Suppressor macrophage (primary cell): Measurements from ENCODE around the gene SUPT20HL2.
"Not testable (repeated sequence)": the region's sequence is repeated elsewhere in the genome, so short reads cannot be mapped to it uniquely, and the experiment has no call there.

Experiments used
- DNase-seq, 4 experiments: peaks; one replicate each; pipeline ENCODE4 v3.0.0-alpha.2; 2020 to 2022

The SUPT20HL2 gene

DNA sequence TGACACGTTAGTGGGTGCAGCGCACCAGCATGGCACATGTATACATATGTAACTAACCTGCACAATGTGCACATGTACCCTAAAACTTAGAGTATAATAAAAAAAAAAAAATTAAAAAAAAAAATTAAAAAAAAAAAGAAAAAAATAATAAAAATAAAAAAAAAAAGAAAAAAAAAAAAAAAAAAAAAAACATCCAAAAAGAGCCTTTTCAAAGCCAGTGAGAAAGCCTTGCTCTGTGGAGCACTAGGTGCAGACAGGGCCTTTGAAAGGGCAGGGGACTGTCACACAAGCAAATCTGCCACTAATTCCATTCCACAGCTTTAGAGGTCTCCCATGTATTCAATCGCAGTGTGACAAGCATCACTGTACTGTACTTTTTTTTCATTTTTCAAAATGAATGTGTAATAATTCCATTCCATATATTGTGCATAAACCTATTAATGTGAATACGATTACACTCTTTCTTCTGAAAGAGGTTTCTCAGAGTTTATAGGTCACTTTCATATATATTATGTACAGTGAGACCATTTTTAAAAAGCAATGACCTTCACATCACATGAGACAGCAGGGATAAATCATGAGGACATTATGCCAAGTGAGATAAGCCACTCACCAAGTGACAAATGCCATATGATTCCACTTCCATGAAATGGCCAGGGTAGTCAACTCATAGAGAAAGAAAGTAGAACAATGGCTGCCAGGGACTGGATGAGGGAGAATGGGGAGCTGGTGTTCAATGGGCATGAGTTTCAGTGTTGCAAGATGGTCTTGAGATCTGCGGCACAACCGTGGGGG, 4.1 kb downstream of the SUPT20HL2 start:
- peak in 1 of 4 experiments; percentile 4 for DNase-seq

DNA sequence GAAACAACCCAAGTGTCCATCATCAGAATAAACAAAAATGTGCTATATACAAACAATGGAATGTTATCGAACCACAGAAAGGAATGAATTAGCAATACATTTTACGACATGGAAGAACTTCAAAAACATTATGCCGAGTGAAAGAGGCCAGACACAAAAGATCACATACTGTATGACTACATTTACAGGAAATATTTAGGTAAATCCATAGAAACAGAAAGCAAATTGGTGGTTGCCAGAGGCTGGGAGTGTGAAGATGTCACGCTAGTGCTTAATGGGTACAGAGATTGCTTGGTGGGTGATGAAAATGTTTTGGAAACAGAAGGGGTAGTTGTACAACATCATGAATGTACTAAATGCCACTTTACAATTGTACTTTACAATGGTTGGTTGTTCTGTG, 5.1 kb downstream of the SUPT20HL2 start:
- not testable (repeated sequence) for DNase-seq

DNA sequence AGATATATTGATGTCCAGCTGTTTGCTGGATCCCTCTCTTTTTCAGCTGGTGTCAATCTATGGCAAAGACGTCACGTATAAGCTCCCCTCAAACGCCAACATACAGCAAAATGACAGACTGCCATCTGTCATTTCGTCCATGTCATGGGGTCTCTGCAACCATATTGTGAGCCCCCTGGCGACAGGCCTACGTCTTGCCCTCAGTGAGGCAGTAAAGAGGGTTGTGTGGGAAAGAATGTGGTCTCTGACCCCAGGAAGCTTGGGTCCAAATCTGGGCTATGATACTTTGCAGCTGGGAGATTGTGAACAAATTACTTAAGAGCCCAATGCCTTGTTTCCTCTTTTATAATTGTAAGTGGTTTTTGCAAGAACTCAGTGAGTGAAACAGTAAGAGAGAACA, 7.4 kb downstream of the SUPT20HL2 start:
- DNase-seq = no peak

DNA sequence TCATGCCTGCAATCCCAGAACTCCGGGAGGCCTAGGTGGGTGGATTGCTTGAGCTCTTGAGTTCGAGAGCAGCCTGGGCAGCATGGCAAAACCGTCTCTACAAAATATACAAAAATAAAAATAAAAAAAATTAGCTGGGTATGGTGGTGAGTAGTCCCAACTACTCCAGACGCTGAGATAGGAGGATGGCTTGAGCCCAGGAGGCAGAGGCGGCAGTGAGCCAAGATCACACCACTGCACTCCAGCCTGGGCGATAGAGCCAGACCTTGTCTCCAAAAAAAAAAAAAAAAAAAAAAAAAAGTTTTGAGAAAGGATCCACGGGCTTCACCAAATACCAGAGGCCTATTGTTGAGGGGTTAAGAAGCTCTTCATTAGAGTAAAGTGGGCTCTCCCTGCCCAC, 8.0 kb downstream of the SUPT20HL2 start:
- no peak for DNase-seq

DNA sequence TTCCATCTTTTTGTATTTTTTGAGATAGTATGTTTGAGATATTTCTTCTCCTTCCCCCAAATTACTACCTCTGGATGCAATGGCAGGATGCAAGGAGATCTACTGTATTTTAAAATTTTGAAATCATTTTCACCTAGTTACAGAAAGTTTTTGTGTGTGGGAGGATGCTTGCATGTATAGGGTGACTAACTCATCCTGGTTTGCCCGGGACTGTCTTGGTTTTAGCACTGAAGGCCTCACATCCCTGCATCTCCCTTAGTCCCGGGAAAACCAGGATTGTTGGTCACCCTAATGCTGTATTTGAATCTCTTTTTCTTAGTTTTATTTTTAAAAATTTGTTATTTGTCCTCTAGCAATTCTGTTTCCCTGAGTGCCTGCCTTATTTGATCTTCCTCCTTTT, 12.1 kb downstream of the SUPT20HL2 start:
- no peak for DNase-seq

DNA sequence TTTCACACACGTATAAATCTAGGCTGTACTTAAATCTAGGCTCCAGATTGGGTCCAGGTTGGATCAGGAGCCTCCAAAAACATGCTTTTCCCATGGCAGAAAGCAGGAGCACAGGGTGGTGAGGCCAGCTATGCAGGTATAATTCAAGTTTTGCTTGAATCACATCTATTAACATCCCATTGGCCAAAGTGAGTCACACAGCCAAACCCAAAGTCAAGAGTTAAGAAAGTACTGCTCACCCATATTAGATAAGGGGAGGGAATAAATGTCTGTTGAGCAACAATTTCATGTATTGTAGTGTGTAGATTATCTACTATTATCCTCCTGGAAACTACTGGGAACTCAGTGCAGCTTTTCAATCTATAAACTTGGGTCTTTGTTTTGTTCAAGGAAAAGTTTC, 12.8 kb downstream of the SUPT20HL2 start:
- DNase-seq = no peak

DNA sequence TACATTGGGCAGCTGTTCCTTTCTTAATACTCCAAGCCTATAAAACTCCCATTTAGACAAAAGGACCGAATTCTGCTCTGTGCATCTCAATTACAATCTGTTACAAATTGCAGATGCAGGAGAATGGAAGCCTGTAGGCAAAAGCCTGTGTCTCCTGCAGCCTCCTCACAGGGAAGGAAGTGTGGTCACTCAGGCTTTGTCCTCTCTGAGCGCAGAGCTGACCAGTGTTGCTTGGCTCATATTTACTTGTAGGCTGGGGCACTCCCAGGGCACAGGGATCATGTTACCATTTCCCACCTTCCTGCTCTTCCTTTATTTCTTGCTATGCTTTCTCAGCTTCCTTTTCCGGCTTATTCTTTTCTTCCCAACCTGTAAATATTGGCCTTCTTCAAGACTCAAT, 15.7 kb downstream of the SUPT20HL2 start:
- no peak for DNase-seq

DNA sequence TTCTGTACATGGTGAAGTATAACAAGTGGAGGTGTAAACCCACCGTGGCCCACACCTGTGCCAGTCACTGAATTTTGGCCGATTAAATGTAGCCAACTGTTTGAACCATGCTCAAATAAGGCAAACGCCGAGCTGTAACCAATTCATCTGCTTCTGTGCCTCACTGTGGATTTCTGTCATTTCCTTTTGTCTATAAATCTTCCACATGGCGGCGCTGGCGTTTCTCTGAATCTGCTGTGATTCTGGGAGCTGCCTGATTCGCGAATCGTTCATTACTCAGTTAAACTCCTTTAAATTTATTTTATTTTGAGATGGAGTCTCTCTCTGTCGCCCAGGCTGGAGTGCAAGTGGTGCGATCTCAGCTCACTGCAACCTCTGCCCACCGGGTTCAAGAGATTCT, 19.2 kb downstream of the SUPT20HL2 start:
- DNase-seq = peak; percentile 13 to 47 (median 28)

DNA sequence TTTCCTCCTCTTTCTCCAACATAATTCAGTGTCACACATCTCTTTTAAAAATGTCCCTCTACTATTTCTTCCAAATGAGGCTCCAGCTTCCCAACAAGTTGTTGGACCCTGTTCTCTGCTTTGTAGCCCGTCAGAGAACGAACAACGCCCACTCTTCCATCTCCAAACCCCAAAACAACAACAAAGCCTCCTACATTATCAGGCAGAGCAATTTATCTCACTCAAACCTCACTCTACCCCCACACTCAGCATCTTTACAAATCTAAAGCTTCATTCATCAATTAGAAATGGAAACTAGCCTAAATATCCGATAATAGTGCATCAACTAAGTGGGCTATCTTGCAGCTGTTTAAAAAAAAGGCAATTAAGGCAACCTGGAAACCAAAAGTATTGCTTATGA, 20.5 kb downstream of the SUPT20HL2 start:
- DNase-seq = no peak

DNA sequence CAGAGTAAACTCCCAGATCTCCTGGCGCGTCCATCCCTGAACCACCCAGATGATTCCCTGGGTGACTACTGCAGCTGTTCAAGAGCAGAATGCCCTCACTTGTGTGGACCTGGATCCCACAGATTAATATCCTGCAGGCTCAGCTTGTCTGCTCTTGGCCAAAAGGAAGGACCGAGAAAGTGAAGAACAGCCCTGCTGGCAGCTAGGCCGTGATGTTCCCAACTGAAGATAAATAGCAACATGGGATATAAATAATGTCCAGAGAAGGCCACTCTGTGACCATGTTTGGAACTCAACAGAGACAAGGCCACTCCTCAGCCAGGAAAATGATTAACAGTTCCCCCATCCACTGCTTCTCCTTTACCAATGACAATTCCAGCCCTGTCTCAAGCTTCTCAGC, 21.5 kb downstream of the SUPT20HL2 start:
- DNase-seq = no peak

DNA sequence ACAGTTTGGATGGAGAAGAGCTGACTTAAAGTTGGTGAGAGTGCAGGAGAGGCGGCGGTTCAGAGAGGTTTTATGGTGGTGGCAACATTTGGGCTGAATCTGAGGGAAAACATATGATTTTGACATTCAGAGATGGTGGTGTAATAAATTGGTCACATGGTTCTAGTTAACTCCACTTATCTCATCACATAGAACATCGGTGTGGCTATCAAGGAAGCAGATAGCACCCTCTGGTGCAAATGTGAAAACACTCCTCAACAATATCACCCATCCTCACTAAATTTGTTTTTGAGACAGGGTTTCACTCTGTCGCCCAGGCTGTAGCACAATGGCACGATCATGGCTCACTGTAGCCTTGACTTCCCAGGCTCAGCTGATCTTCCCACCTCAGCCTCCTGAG, 28.8 kb downstream of the SUPT20HL2 start:
- peak in 2 of 4 experiments; percentile 40 to 41 for DNase-seq

DNA sequence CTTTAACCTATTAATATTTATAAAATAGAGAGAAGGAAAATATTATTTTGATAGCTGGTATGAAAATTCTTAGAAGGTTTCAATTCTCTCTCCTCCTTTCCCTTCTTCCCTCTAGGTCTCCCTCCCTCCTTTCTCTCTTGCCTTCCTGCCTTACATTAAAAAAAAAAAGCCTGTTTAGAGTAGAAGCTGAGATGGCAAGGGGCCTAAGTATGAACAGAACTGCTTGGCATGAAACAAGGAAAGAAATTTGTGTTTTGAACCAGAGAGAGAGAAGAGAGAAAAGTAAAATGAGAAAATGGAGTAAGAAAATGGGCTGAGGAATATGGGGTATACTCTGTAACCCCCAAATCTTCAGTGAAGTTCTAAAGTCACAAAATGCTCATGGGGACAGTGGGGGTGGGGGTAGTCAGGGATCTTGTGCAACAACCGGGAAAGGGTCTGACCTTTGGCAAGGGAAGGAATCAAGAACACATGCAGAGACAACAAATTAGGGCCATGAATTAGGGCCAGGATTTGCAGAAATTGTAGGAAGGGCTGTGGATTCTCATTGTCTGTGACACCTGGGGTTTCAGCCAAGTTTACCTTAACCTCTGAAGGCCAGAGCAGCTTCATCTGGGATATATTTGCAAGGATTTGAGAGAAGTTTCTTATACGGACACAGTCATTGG, 30.6 kb downstream of the SUPT20HL2 start:
- no peak for DNase-seq

DNA sequence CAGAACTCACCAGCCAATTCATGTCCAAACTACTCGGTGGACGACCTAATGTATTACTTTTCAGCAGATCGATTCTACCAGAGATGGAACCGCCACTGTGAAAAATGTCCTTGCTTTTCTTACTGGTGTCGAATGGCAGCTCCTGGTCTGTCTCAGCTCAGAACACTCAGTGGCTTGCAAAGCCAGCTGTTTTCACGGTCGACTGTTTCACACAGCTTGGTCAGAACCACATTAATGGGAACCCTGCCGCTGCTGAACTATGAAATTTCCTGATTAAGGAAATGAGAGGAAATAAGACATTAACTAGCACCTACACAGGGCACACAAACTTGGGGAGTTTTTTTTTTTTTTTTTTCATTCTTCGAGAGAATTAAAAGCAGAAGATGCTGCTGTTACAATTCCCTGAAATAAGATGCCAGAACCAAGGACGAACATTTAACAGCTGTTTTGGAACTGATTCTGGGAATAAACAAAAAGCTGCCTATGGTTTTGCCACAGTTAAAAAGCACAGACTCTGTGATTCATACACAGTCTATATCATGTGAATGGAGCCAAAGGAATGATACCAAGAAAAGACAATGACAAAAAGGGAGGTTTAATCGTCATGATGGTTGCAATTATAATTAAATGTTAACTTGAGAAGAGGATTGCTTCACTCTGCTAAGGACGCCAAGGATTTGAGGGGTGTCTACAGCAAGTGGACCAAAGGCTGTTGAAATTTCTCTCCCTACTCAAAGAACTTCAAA, 31.3 kb downstream of the SUPT20HL2 start:
- DNase-seq = peak in 3 of 4 experiments; percentile 12 to 21 (median 15)

DNA sequence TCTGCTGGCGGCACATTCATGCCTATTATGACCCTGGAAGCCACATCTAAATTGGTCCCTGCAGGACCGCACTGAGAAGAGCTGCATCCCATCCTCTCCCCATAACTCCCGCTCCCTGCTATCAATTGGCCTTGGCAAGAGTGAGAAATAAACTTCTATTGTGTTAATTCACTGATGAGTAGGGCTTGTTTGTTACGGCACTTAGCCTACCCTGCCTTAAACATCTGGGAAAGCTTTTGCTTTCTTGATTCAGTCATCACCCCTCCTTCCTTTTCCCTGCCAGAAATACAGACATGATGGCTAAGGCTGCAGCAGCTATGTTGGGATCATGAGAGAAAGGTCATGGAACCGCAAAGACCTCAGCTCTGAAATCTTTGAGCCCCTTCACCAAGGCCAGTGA, 36.5 kb downstream of the SUPT20HL2 start:
- DNase-seq = no peak

DNA sequence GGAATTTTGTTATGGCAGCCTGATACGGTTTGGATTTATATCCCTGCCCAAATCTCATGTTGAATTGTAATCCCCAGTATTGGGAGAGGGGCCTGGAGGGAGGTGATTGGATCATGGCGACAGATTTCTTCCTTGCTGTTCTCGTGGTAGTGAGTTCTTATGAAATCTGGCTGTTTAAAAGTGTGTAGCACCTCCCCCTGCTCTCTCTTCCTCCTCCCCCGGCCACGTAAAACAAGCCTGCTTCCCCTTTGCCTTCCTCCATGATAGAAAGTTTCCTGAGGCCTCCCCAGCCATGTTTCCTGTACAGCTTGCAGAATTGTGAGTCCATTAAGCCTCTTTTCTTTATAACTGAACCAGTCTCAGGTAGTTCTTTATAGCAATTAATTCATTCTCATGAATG, 37.9 kb downstream of the SUPT20HL2 start:
- DNase-seq = peak; percentile 51 to 68 (median 65)

DNA sequence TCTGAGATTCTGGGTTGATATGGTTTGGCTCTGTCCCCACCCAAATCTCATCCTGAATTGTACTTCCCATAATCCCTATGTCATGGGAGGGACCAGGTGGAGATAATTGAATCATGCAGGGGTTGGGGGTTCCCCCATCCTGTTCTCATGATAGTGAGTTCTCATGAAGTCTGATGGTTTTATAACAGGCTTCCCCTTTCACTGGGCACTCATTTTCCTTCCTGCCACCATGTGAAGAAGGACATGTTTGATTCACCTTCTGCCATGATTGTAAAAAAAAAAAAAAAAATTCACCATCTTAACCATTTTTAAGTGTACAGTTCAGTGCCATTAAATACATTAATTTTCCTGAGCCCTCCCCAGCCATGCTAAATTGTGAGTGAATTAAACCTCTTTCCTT, 42.6 kb downstream of the SUPT20HL2 start:
- DNase-seq = no peak

DNA sequence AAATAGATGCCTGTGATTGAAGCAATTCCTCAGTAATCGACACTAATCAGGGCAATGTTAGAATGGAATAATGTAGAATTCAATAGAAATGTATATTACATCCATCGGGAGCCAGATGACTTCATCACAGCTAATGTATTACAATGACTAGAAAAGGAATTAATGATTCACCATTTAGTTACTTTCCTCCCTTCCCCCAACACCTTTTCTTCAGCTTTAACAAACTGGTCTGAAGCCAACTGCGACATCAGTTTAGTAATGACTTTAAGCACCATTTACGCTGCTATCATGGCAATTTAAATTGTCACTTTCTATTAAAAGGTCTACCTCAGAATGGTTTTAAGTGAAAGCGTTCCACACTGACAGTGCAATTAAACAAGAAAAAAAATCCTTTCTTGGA, 45.1 kb downstream of the SUPT20HL2 start:
- DNase-seq = no peak

DNA sequence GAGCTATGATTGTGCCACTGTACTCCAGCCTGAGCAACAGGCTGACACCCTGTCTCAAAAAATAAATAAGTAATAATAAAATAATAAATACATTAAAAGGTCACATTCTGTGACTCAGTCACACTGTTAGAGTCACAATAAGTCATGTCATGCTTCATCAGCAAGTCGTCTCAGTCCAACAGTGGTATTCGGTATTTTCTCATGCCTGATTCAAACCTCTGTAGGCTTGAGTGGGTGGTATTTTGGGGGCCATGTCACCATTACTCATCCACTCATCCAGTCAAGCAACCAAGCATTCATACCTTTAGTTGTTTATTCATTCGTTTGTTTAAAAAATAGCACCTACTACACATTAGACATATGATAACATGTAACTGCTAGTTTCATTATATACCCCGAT, 46.9 kb downstream of the SUPT20HL2 start:
- DNase-seq = peak in 1 of 4 experiments; percentile 10

DNA sequence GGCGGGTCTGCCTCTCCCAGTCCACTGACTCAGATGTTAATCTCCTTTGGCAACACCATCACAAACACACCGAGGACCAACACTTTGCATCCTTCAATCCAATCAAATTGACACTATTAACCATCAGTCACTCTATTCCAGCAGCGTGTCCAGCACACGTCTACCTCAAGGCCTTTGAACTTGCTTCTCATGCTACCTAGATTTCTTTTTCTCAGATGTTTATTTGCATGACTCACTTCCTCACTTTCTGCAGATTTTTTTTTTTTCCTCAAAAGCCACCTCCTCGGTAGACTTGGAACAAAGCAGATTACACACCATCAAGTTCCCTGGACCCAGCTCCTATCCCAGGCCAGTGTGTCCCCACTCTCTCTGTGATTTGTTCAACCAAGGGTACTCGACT, 49.5 kb downstream of the SUPT20HL2 start:
- no peak for DNase-seq

DNA sequence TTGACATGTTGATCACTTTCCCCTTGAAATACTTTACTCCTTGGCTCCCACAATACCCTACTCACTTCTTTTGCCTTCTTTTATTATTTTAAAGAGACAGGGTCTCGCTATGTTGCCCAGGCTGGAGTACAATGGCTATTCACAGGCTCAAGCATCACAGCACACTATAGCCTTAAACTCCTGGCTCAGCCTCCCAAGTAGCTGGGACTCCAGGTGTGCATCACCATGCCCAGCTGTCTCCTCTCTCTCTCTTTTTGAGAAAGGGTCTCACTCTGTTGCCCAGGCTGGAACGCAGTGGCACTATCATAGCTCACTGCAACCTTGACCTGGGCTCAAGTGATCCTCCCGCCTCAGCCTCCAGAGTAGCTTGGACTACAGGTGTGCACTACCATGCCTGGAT, 51.6 kb downstream of the SUPT20HL2 start:
- no peak for DNase-seq
